MG63 (cell line): ENCODE measurements around the gene NOTUM. TPM values are rescaled to one million over a fixed set of nuclear protein-coding genes. Genes with fewer than 3 reads are reported as not detected.
"Not testable (repeated sequence)": the region's sequence is repeated elsewhere in the genome, so short reads cannot be mapped to it uniquely, and the experiment has no call there.

ENCODE experiments used
- DNase-seq: peaks from one replicate; pipeline ENCODE4 v3.0.0-alpha.2; 2020
- H3K27me3 ChIP-seq: fragments of 250-450 bp; sonication (Bioruptor Pico); 2 replicates; pipeline ENCODE4 v1.5.1; 2020; ENCODE audit warnings: mild to moderate bottlenecking, moderate library complexity
- H3K36me3 ChIP-seq: fragments of 250-450 bp; sonication (Bioruptor Pico); 2 replicates; pipeline ENCODE4 v1.5.1; 2020; ENCODE audit warnings: mild to moderate bottlenecking, moderate library complexity
- H3K4me3 ChIP-seq: fragments of 250-450 bp; sonication (Bioruptor Pico); 2 replicates; pipeline ENCODE4 v1.5.1; 2020; ENCODE audit warnings: mild to moderate bottlenecking, moderate library complexity
- H3K9me3 ChIP-seq: fragments of 250-450 bp; sonication (Bioruptor Pico); 2 replicates; pipeline ENCODE4 v1.5.1; 2020; ENCODE audit warnings: mild to moderate bottlenecking, moderate library complexity
- total RNA-seq: library from RNA; depleted of rRNA; stranded (reverse); fragments of >200 nt; shearing (Covaris generic); gene quantifications from 2 replicates; pipeline ENCODE4 v1.2.3, GENCODE V29; 2014; ENCODE audit warnings: low replicate concordance

NOTUM gene
- total RNA-seq, 1 experiment from 2014 or later: 0.66 TPM

GRCh38 chr17:81954131-81955057 lies 6.6 kb downstream of the NOTUM start:
- Histone ChIP-seq H3K9me3 (no peaks in the 10 kb centered on the region), H3K27me3 (peaks cover 8% of the 10 kb centered on the region), H3K4me3 (no peak overlapping the region), H3K36me3 (no peaks in the 10 kb centered on the region)
- DNase-seq: no peak

GRCh38 chr17:81953443-81953842 lies 7.5 kb downstream of the NOTUM start:
- not testable (repeated sequence) for H3K4me3 ChIP-seq, H3K27me3 ChIP-seq, H3K36me3 ChIP-seq

GRCh38 chr17:81952792-81953228 lies 8.2 kb downstream of the NOTUM start:
- H3K36me3 ChIP-seq: no peaks in the 10 kb centered on the region
- H3K27me3 ChIP-seq: no peaks in the 10 kb centered on the region
- no peaks in the 10 kb centered on the region for H3K9me3 ChIP-seq
- H3K4me3 ChIP-seq: no peak overlapping the region
- no peak for DNase-seq

More at GRCh38 chr17:81953443-81953842, 7.5 kb downstream of the NOTUM start:
- not testable (repeated sequence) for H3K9me3 ChIP-seq, DNase-seq

GRCh38 chr17:81951785-81952684 lies 9.0 kb downstream of the NOTUM start:
- DNase-seq: no peak
- no peaks in the 10 kb centered on the region for H3K36me3 ChIP-seq
- no peaks in the 10 kb centered on the region for H3K9me3 ChIP-seq
- H3K4me3 ChIP-seq: no peak overlapping the region
- H3K27me3 ChIP-seq: no peaks in the 10 kb centered on the region

- Histone ChIP-seq H3K36me3 (no peaks in the 10 kb centered on the region), H3K27me3 (no peaks in the 10 kb centered on the region), H3K9me3 (no peaks in the 10 kb centered on the region), H3K4me3 (no peak overlapping the region)
- DNase-seq: no peak
Observed at GRCh38 chr17:81950501-81950900, 10.5 kb downstream of the NOTUM start.

- Histone ChIP-seq H3K27me3 (no peaks in the 10 kb centered on the region), H3K4me3 (no peak overlapping the region), H3K9me3 (no peaks in the 10 kb centered on the region), H3K36me3 (no peaks in the 10 kb centered on the region)
- DNase-seq: no peak
Observed at GRCh38 chr17:81948635-81949378, 12.2 kb downstream of the NOTUM start.

- Histone ChIP-seq H3K27me3 (no peaks in the 10 kb centered on the region), H3K36me3 (no peaks in the 10 kb centered on the region), H3K9me3 (no peaks in the 10 kb centered on the region), H3K4me3 (no peak within 1 kb of the TSS)
- DNase-seq: no peak
Observed at GRCh38 chr17:81947189-81947588, 13.8 kb downstream of the NOTUM start, which contains the start of gene MYADML2. TSS of gene MYADML2 (minus strand) at chr17:81947233. CDS start at chr17:81941741, 5,492 bp downstream.

GRCh38 chr17:81944858-81945257 lies 16.1 kb downstream of the NOTUM start:
- no peak for DNase-seq
- no peaks in the 10 kb centered on the region for H3K36me3 ChIP-seq
- H3K27me3 ChIP-seq: no peaks in the 10 kb centered on the region
- H3K4me3 ChIP-seq: no peak overlapping the region
- H3K9me3 ChIP-seq: no peaks in the 10 kb centered on the region

- no peak for DNase-seq
- no peaks in the 10 kb centered on the region for H3K36me3 ChIP-seq
- H3K27me3 ChIP-seq: no peaks in the 10 kb centered on the region
- H3K4me3 ChIP-seq: no peak overlapping the region
- H3K9me3 ChIP-seq: no peaks in the 10 kb centered on the region
Observed at GRCh38 chr17:81942167-81942553, 18.8 kb downstream of the NOTUM start.

GRCh38 chr17:81941484-81942166 lies 19.4 kb downstream of the NOTUM start:
- Histone ChIP-seq H3K4me3 (no peak overlapping the region), H3K27me3 (no peaks in the 10 kb centered on the region)

GRCh38 chr17:81940538-81941483 lies 20.2 kb downstream of the NOTUM start:
- no peaks in the 10 kb centered on the region for H3K9me3 ChIP-seq
- no peak for DNase-seq
- no peak overlapping the region for H3K4me3 ChIP-seq
- peaks cover 7% of the 10 kb centered on the region for H3K36me3 ChIP-seq
- no peaks in the 10 kb centered on the region for H3K27me3 ChIP-seq

More at GRCh38 chr17:81941484-81942166, 19.4 kb downstream of the NOTUM start:
- DNase-seq: no peak
- Histone ChIP-seq H3K36me3 (peaks cover 3% of the 10 kb centered on the region), H3K9me3 (no peaks in the 10 kb centered on the region)

- Histone ChIP-seq H3K9me3 (no peaks in the 10 kb centered on the region), H3K4me3 (no peak overlapping the region), H3K27me3 (no peaks in the 10 kb centered on the region), H3K36me3 (peaks cover 16% of the 10 kb centered on the region)
- DNase-seq: peak; percentile 61
Observed at GRCh38 chr17:81939881-81940385, 21.1 kb downstream of the NOTUM start.

GRCh38 chr17:81939218-81939617 lies 21.8 kb downstream of the NOTUM start:
- no peak for DNase-seq
- Histone ChIP-seq H3K4me3 (no peak overlapping the region), H3K9me3 (no peaks in the 10 kb centered on the region), H3K36me3 (peaks cover 22% of the 10 kb centered on the region), H3K27me3 (no peaks in the 10 kb centered on the region)

GRCh38 chr17:81935709-81936084 lies 25.3 kb downstream of the NOTUM start:
- H3K4me3 ChIP-seq: peak overlapping the region; percentile 96
- H3K9me3 ChIP-seq: no peaks in the 10 kb centered on the region
- peaks cover 31% of the 10 kb centered on the region for H3K36me3 ChIP-seq
- DNase-seq: no peak
- no peaks in the 10 kb centered on the region for H3K27me3 ChIP-seq
